H54 (cell line): Measurements from ENCODE around the gene FLNC.

ENCODE experiments used
- DNase-seq: peaks from one replicate; pipeline ENCODE4 v3.0.0; 2011; ENCODE audit warnings: low spot score, mixed read lengths; ENCODE audit not compliant: insufficient read length
- FAIRE-seq: peaks from 3 replicates; lab custom pipeline; 2011; peaks lifted over from hg19 to GRCh38; lab: Jason Lieb, UNC
- POLR2A ChIP-seq: IDR thresholded peaks from 2 replicates; pipeline ENCODE4 v1.6.1; 2011; ENCODE audit warnings: low read depth, mild to moderate bottlenecking, low read length

The FLNC gene

DNA sequence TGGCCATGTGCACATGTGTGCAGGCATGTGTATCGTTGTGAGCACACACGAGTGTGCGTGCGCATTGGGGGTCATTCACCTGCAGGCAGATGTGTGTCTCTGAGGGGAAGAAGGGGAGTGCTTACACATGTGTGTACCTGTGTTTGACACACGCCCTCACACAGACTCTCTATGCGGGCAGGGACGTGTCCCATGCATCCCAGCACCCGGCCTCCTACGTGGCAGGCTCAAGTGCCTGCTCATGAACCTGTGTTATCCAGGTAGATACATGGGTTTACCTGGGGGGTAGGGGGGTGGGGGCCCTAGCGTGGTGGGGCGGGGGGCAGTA lies 61.7 kb downstream of the FLNC start:
- FAIRE-seq (no peak), DNase-seq (no peak)
- no peak for TF ChIP-seq POLR2A

DNA sequence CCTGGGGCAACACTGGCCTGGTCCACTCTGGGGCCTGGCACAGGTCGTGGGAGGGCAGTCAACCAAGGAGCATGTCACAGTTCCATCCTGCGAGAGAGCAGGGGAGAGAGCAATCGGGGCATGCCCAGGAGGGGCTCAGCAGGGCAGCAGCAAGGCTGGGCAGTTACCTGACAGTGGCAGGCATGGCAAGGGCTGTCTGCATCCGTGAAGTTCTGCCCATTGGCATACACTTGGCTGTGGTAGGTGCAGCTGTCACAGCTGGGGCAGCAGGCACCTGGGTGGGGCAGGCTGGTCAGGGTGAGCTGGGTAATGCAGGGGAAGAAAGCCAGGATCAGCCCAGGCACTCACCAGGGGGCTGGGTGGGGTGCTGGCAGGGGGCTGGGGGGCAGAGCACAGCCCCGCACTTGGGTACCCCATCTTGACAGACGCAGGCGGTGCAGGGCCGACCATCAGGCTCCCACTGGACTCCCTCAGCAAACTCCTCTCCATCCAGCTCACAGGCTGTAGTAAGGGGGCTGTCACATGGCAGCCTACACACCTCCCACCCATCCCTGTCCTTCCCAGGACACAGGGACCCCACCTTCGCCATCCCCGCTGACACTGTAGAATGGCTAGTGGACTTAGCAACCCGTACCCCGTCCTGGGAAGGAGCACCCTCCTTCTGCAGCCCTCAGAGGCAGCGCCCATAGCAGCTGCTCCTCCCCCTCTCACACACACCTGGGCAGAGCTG lies 62.5 kb downstream of the FLNC start:
- FAIRE-seq (no peak), DNase-seq (no peak)
- no peak for TF ChIP-seq POLR2A

DNA sequence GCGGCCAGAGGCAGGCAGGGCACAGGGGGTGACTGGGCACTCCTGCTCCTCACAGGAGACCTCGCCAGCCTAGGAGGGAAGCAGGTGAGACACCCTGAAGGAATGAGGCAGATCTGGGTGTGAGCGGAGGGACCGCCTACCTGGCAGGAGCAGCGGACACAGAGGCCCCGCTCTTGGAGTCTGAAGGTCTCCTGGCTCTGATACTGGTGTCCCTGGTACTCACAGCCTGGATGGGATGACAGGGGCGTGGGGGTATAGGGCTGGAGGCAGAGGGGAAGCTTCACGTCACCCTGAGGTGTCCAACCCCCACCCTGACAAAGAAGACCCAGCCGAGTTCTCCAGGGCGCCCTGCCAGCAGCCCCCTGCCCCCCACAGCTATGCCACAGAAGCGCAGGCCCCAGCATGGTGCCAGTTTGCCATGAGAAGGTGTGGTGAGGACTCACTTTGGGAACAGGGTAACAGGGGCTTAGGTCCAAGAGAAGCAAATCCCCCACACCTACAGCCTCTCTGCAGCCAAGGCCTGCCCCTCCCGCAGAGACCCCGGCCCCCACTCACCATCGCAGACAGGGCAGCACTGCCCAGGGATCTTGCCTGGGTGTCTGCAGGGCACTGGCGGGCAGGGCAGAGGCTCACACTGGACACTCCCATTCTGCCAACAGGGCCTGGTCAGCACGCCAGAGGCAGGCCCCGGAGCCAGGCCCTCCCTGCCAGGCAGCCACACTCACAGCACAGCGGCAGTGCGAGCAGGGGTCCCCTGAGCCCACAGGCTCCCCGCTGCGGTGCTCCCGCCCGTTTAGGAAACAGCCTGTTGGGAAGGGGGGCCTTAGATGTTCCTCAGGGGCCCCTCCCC lies 63.3 kb downstream of the FLNC start:
- FAIRE-seq (no peak), DNase-seq (no peak)
- no peak for TF ChIP-seq POLR2A

DNA sequence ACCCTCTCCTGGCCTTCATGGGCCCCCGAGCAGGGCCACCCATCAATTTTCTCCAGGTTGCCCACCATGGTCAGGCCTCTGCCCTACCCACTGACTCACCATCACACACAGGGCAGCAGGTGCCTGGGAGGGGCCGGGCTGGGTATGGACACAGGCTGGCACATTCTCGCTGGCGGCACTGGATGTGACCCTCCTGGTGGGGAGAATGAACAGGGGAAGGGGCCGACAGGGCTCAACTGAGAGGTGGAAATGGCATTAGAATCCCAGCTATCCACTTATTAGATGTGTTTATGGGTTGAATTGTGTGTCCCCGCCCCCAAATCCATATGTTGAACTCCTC lies 63.9 kb downstream of the FLNC start:
- FAIRE-seq (no peak), DNase-seq (no peak)
- no peak for TF ChIP-seq POLR2A

DNA sequence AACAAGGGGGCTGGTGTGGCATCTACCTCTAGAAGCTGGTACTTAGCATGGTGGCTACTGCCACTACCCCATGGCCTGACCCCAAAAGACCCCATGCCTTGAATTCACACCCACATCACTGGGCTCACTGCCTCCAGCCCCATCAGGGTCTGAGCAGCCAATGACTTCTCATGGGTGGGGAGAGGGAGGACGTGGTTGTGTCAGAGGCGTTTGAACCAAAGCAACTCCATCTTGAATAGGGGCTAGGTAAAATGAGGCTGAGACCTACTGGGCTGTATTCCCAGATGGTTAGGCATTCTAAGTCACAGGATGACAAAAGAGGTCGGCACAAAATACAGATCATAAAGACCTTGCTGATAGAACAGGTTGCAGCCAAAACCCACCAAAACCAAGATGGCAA lies 65.1 kb downstream of the FLNC start:
- DNase-seq (no peak), FAIRE-seq (no peak)
- no peak for TF ChIP-seq POLR2A

DNA sequence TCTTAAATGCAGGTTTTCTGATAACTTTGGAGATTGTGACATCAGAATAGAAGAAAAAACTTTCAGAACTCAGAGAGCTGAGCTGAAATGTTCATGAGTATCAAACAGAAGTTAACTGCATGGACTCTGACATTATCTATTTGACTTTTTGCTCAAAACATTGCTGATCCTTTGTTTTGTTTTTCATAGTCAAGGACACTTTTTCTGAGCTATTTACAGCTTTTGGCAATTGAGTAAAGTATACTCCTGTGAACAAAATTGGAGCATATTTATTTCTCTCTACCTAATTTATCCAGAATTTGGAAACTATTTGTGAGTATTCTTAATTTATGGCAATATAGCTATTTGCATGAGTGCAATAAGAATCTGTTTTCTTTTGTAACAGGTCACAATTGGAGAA lies 69.2 kb downstream of the FLNC start:
- no peak for TF ChIP-seq POLR2A
- no peak for FAIRE-seq
- no peak for DNase-seq

DNA sequence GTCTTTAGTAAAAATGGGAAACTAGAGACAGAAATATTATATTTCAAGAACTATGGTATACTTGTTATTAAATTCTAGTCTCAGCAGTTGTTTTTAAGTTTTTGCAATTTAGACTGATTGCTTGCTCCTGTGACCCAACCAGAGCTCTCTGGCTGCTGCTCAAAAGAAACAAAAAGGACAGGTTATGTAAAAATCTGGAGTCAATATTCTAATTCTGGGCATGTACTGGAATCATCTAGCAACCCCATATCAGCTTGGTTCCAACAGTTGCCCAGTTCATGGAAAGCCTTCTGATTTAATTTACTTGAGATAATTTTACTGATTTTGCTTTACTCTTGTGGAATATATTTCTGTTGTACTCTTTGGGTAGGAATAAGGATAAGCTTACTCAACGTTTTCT lies 70.0 kb downstream of the FLNC start:
- FAIRE-seq = no peak
- DNase-seq = no peak
- TF ChIP-seq POLR2A = no peak

DNA sequence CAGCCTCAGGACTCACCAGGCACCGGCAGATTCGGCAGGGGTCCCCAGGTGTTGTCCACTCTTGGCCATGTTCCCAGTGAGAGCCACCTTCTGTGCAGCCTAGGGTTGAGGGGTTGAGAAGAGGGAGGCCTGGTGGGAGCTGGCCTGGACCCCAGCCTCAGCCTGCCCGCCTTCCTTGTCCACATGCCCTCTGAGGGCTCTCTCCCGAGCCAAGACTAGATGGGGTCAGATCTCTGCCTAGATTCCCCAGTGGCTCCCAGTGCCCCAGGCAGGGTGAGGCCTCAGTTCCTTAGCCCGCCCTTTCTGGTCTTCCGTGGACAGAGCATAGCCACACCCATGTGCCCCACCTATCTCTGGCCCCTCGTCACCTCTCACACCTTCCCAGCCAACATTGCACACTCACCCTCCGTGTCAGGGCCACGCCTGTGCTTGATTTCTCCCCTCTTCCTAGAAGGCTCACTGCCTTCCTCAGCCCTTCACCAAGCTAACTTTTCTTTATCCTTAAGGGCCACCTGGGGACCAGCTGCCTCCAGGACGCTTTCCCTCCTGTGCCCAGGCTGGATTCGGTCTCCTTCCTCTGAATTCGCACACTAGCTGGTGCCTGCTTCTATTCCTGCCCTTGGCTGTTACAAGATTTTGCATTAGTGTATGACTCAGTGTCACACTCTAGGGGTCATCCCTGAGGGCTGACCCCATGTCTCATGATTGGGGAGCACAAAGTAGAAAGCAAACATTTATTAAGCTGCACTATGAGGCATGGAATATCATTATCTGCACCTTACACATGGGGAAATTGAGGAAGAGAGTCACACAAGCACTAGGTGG lies 72.8 kb downstream of the FLNC start:
- FAIRE-seq (no peak), DNase-seq (no peak)
- TF ChIP-seq POLR2A = no peak

DNA sequence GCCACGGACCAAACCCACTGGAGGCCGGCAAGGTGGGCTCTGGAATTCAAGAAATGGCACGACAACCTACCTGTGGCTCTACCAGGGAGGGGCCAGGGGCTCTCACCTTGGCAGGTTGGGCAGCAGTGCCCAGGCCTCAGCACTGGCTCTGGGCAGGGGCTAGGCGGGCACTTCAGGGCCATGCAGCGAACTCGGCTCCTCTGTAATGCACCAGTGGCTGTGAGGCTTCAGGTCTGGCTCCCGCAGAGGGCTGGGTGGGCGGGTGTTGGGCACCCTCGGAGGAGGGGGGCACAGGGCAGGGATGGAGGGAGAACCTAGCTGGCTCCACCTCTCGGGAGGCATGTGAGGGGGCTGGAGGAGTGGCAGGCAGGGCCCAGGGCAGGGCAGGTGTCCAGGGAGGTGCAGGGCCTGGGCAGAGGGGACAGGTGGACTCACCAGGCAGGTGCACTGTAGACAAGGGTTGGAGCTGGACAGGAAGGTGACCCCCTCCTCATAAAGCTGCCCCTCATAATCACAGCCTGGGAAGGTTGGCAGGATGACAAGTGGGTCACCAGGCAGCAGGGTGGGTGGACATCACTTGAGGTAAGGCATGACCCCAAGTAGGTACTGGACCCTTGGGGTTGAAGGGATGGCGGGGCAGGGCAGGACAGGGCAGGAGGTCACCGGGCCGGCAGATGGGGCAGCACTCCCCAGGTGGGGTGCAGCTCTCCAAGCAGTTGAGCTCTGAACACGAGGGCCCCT lies 73.6 kb downstream of the FLNC start:
- no peak for DNase-seq
- no peak for TF ChIP-seq POLR2A
- FAIRE-seq = no peak

DNA sequence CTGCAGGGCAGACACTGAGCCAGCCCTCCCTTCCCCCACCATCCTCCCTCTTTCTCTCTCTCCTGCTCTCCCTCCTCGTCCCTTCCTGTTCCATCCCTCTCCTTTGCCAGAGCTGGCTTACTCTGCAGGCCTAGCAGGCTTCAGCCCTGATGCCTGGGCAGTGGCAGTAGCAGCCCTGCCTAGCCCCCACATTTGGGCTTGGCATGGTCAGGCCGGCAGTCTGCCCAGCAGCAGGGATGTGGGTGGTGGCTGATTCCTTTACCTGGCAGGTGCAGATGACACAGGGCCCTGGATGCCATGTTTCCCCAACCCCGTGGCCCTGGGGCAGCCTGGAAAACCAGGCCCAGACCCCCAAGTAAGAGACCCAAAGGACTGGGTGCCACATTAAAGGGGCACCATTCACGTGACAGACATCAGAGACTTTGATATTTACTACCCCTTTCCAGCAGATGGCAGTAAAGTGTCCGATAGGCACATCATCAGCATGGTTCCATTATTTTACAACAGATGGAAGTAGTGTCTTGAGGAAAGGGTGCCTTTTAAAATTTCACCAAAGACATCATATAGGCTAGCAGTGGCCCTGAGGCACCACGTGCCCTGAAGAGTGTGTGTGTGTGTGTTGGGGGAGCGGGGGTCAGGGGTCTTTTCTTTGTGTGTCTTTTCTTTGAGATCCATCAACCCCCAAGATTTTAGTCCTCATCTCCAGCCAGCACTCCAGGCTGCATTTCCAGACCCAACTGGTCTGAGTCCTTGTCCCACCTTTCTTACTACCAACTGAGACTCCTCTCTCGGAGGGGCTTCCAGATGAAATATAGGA lies 74.4 kb downstream of the FLNC start:
- FAIRE-seq (no peak), DNase-seq (no peak)
- TF ChIP-seq POLR2A = no peak

DNA sequence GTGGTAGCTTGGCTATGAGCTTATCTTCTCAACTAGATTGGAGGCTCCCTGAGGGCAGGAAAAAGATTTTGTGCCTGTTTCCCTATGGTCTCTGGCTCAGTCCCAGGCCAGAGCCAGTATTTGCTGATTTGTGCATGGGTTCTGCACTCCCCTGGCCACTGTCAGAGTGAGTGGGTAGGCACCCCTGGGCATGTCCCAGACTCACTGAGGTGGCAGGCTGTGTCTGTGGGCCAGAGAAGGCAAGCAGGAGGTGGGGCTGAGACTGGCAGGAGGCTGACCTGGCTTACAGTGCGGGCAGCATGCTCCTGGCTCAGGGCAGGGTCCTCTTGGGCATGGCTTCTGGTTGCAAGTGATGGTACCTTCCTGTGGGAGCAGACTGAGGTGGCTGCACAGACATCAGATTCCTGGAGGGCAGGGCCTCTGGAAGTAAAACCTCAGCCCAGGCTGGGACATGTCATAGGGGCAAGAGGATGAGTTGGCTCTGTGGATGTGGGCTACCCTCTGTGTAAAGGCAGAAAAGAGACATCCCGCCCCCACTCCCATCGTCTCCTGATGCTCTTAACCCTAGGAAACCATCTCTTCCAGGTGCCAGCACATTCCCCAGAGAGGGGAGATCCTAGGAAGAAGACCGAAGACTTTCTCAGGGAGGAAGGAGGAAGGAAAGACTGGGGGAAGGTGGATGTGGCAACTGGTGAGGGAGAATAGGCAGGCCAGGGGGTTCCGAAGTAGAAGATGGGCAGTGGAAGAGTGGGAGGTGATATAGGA lies 76.0 kb downstream of the FLNC start:
- no peak for FAIRE-seq
- TF ChIP-seq POLR2A = no peak
- DNase-seq = no peak
